Panc1 (cell line): Measurements from ENCODE around the gene ACKR2.

Source experiments
- CTCF ChIP-seq: fragments of 450-650 bp; IDR thresholded peaks from 2 replicates; pipeline ENCODE4 v1.5.1; 2017; ENCODE audit warnings: mild to moderate bottlenecking
- POLR2AphosphoS5 ChIP-seq: IDR thresholded peaks from 2 replicates; pipeline ENCODE4 v1.6.1; 2012; ENCODE audit warnings: mild to moderate bottlenecking, low read depth, low read length, moderate library complexity
- REST ChIP-seq, 2 experiments: IDR thresholded peaks; 2 replicates each; pipeline ENCODE4 v1.6.1; 2011 to 2012; ENCODE audit warnings: low read depth in 2 of 2, control low read depth in 1 of 2, low read length in 1 of 2, mild to moderate bottlenecking in 1 of 2, moderate library complexity in 1 of 2; ENCODE audit not compliant: insufficient read depth in 1 of 2
- SIN3A ChIP-seq: IDR thresholded peaks from 2 replicates; pipeline ENCODE4 v1.6.1; 2012; ENCODE audit warnings: low read depth, mild to moderate bottlenecking, low read length, moderate library complexity, borderline replicate concordance; ENCODE audit not compliant: insufficient read depth
- TCF7L2 ChIP-seq: IDR thresholded peaks from 2 replicates; pipeline ENCODE4 v1.6.1; 2011; ENCODE audit warnings: mild to moderate bottlenecking, low read depth, low read length, inconsistent platforms

DNA sequence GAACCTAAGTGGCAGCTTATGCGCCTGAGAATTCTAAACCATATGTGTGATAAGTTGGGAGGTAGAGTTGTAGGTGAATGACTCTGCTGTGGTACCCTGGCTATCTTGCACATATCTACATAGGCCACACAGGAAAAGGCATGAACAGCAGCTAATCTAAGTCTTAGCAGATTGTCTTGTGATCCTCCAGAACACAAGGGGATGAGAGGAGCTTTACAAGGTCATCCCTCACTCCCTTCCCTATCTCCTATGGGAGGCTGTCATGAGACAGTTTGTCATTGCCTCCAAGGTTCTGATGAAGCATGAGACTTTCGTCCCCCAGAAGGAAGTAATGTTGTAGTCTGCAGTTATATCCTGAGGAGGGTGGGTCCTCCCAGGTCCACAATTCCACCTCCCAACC is 93.0 kb downstream of the ACKR2 start:
- TF ChIP-seq CTCF (no peak), TCF7L2 (no peak), POLR2AphosphoS5 (no peak), SIN3A (no peak), REST (IDR thresholded peaks at IDR 0.05; ENCODE audit: insufficient read depth in 1 of 2, low read depth in 2 of 2, low read length in 1 of 2) (no peak)
